ENCODE data around the gene NUP153.

The NUP153 gene

DNA sequence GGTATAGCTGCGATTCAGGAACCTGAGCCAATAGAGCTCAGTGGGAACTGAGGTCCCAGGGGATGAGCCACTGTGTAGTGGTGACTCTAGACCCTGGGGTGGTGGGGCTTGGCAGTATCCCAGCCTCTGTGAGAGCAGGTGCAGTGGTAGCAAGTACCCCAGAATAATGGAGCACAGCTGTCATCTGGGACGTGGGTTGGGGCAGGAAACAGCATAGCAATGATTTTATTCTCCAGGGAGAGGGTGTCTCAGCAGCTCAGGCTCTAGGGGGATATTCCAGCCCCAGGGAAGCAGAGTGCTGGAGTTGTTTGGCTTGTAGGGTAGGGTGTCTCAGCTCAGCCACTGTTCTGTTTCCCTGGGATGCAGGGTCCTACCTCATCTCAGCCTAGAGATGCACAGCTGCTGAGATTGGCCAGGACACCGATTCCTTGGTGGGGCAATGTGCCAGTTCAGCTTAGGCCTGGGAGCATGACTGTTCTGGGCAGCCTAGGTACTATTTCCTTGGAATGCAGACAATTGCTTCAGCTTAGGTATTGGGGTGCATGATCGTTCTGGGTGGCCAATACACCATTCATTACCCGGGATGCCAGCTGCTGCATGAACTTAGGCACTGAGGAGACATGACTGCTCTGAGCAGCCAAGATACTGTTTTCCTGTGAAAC lies 34.0 kb upstream of the NUP153 start:
- TF ChIP-seq POLR2AphosphoS5 (IDR thresholded peaks at IDR 0.05; ENCODE audit: low read depth, low read length) (no peak), FOXP2 (optimal IDR thresholded peaks at IDR 0.05; ENCODE audit: borderline replicate concordance, extremely low read depth, extremely low read length, insufficient read depth) (no peak), SIN3A (IDR thresholded peaks at IDR 0.05; ENCODE audit: borderline replicate concordance, insufficient read depth, low read length) (no peak), TAF1 (IDR thresholded peaks at IDR 0.05; ENCODE audit: borderline replicate concordance, insufficient read depth, low read length) (no peak)
- TF ChIP-seq, protein P1, sequence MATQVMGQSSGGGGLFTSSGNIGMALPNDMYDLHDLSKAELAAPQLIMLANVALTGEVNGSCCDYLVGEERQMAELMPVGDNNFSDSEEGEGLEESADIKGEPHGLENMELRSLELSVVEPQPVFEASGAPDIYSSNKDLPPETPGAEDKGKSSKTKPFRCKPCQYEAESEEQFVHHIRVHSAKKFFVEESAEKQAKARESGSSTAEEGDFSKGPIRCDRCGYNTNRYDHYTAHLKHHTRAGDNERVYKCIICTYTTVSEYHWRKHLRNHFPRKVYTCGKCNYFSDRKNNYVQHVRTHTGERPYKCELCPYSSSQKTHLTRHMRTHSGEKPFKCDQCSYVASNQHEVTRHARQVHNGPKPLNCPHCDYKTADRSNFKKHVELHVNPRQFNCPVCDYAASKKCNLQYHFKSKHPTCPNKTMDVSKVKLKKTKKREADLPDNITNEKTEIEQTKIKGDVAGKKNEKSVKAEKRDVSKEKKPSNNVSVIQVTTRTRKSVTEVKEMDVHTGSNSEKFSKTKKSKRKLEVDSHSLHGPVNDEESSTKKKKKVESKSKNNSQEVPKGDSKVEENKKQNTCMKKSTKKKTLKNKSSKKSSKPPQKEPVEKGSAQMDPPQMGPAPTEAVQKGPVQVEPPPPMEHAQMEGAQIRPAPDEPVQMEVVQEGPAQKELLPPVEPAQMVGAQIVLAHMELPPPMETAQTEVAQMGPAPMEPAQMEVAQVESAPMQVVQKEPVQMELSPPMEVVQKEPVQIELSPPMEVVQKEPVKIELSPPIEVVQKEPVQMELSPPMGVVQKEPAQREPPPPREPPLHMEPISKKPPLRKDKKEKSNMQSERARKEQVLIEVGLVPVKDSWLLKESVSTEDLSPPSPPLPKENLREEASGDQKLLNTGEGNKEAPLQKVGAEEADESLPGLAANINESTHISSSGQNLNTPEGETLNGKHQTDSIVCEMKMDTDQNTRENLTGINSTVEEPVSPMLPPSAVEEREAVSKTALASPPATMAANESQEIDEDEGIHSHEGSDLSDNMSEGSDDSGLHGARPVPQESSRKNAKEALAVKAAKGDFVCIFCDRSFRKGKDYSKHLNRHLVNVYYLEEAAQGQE (IDR thresholded peaks at IDR 0.05; ENCODE audit: insufficient read depth in 1 of 2, low read depth in 2 of 2, low read length in 2 of 2): no peak

DNA sequence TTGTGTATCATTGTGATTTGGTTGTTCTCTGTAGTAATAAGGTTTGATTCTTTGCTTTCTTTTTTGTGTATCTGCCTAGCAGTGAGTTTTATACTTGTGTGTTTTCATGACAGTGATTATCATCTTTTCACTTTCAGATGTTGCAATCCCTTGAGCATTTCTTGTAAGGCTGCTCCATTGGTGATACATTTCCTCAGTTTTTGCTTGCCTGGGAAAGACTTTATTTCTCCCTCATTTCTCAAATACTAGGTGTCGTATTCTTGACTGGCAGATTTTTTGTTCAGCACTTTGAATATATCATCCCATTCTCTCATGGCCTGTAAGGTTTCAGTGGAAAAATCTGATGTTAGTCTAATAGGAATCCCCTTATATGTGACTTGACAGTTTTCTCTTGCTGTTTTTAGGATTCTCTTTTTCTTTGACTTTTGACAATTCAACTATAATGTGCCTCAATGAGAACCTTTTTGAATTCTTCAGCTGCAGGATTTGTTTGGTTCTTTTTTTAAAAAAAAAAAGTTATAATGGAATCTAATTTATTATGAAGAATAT lies 31.1 kb upstream of the NUP153 start:
- TF ChIP-seq FOXP2 (optimal IDR thresholded peaks at IDR 0.05; ENCODE audit: borderline replicate concordance, extremely low read depth, extremely low read length, insufficient read depth) (no peak), SIN3A (IDR thresholded peaks at IDR 0.05; ENCODE audit: borderline replicate concordance, insufficient read depth, low read length) (no peak), TAF1 (IDR thresholded peaks at IDR 0.05; ENCODE audit: borderline replicate concordance, insufficient read depth, low read length) (no peak), POLR2AphosphoS5 (IDR thresholded peaks at IDR 0.05; ENCODE audit: low read depth, low read length) (no peak)
- TF ChIP-seq, protein P1 (IDR thresholded peaks at IDR 0.05; ENCODE audit: insufficient read depth in 1 of 2, low read depth in 2 of 2, low read length in 2 of 2): no peak

GRCh38 chr6:17730078-17730704 lies 23.5 kb upstream of the NUP153 start:
- no peak for TF ChIP-seq POLR2AphosphoS5 (IDR thresholded peaks at IDR 0.05; ENCODE audit: low read depth, low read length)
- TF ChIP-seq TAF1 (IDR thresholded peaks at IDR 0.05; ENCODE audit: borderline replicate concordance, insufficient read depth, low read length): no peak
- no peak for TF ChIP-seq FOXP2 (optimal IDR thresholded peaks at IDR 0.05; ENCODE audit: borderline replicate concordance, extremely low read depth, extremely low read length, insufficient read depth)
- TF ChIP-seq, protein P1 (IDR thresholded peaks at IDR 0.05; ENCODE audit: insufficient read depth in 1 of 2, low read depth in 2 of 2, low read length in 2 of 2): no peak
- TF ChIP-seq SIN3A (IDR thresholded peaks at IDR 0.05; ENCODE audit: borderline replicate concordance, insufficient read depth, low read length): no peak

DNA sequence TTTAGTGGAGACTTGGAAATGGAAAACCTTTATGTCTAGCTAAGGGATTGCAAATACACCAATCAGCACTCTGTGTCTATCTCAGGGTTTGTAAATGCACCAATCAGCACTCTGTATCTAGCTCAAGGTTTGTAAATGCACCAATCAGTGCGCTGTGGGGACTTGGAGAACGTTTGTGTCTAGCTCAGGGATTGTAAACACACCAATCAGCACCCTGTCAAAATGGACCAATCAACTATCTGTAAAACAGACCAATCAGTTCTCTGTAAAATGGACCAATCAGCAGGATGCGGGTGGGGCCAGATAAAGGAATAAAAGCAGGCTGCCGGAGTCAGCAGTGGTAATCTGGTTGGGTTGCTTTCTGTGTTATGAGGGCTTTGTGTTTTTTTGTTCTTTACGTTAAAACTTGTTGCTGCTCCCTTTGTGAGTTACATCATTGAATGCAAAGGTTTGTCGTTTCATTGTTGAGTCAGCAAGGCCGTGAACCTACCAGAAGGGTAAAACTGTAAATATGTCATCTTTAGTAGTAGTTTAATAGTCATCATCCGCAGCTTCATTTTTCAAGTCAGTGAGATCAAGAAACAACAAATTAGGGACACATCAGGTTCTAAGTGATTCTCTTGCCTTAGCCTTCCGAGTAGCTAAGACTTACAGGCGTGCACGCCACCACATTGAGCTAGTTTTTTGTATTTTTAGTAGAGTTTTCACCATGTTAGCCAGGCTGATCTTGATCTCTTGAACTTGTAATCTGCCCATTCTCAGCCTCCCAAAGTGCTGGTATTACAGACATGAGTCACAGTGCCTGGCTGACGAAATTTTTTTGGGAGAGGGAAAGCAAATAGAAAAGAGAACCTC lies 22.7 kb upstream of the NUP153 start:
- TF ChIP-seq FOXP2 (optimal IDR thresholded peaks at IDR 0.05; ENCODE audit: borderline replicate concordance, extremely low read depth, extremely low read length, insufficient read depth) (no peak), TAF1 (IDR thresholded peaks at IDR 0.05; ENCODE audit: borderline replicate concordance, insufficient read depth, low read length) (no peak), SIN3A (IDR thresholded peaks at IDR 0.05; ENCODE audit: borderline replicate concordance, insufficient read depth, low read length) (no peak), POLR2AphosphoS5 (IDR thresholded peaks at IDR 0.05; ENCODE audit: low read depth, low read length) (no peak)
- TF ChIP-seq, protein P1 (IDR thresholded peaks at IDR 0.05; ENCODE audit: insufficient read depth in 1 of 2, low read depth in 2 of 2, low read length in 2 of 2): no peak

Data from PFSK-1 (cell line).